NCI-H2107 treated with DMSO at 0.1 percent for 48 hours (cell line): ENCODE results near the gene ZNF280C.

ENCODE experiments used
- DNase-seq: peaks from one replicate; lab custom pipeline; 2025; ENCODE audit not compliant: unreplicated experiment; lab: John Stamatoyannopoulos, UW

ZNF280C gene

DNA sequence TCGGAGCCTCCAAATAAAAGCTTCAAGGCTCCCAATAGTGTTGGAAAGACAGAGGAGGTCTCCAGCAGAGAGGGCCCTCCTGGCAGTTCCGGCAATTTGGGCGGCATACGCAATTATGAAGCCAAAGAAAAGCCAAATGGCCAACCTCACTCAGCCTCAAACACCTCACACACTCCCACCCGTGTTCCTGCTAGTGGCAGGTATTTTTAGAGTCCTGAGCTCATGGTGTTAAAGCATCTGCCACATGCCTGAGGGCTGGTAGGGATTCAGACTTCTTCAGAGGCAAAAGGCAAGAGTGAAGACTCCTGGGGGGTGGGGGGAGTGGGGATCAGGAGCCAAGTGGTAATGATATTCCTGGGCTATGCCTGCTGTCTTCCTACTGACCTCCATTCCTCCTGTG, 89.5 kb downstream of the ZNF280C start:
- DNase-seq = no peak

DNA sequence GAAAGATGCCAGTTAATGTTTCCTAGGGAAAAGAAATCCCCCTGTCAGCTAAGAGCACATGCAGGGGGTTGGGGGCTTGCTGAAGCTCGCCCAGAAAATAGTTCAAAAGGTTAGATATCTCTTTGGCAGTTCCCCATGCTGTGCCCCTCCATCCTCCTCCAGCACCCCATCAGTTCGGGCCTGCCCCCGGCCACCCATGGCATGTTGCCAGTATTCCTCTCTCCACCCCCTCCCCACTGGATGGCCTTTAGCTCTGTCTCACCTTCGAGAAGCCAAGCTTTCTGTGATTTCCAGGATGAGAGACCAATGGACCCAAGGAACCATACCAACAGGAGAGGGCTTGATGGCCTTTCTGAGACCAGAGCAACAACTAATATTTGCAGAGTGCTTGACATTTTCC, 91.8 kb downstream of the ZNF280C start:
- no peak for DNase-seq

DNA sequence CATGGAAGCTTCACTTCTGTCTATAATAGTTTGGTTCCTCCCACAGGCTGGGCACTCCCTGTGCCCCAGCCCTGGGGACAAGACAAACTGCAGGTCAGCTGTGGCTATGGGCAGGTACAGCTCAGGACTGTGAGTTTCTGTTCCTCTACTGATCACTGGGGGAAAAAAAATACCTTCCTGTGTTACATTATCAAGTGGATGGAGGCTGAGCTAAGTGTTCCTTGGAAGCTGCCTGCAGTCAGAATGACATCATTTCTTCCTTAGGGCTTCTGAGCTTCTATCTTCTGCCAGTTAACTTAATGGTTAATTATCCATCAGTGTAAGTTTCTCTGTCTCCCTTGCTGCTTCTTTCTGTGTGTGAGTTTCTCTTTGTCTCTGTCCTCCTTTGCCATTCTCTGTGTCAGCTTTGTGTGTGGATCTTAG, 92.3 kb downstream of the ZNF280C start:
- no peak for DNase-seq

DNA sequence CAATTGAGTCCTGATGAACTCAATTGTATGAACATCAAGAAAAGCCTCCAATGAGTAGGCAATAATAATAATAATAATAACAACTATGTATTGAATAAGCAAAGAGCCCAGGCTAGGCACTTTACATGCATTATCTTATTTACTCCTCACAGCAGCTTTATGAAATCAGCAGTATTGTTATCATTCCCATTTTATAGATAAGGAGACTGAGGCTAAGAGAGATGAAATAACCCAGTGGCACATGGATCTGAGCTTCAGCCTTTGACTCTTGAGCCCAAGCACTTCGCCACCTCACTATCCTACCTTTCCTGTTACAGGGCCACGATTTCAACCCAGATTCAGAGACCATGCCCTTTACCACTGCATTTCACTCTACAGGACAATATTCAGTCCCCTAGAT, 93.8 kb downstream of the ZNF280C start:
- DNase-seq = no peak

DNA sequence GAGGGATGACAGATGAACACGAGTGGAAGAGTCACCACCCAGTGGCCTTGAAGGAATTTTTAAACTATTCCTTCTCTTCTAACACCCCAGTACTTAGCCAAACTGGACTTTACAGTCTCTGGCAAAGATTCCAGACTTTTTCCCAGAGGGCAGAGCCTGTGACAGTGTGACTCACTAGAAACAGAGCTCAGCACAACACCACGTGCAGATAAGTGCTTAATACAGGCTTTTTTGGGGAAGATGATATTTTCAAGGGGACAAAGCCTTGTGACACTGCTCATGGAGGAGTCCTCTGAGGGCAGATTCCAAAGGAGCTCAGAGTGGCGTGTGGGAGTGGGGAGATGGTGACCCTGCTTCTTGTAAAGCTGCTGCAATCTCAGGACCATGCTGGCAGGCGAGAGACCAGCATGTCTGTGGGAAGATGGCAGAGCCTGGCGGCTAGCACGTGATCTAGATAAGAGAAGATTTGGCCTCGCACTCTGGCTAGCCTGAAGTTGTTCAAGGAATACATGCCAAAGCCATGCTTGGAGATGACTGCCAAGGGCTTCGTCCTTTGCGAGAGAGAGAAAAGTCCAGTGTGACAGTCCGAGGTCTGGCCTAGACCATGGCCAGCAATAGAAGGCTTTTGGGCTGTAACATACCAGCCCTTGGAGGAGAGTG, 94.5 kb downstream of the ZNF280C start:
- DNase-seq = no peak

DNA sequence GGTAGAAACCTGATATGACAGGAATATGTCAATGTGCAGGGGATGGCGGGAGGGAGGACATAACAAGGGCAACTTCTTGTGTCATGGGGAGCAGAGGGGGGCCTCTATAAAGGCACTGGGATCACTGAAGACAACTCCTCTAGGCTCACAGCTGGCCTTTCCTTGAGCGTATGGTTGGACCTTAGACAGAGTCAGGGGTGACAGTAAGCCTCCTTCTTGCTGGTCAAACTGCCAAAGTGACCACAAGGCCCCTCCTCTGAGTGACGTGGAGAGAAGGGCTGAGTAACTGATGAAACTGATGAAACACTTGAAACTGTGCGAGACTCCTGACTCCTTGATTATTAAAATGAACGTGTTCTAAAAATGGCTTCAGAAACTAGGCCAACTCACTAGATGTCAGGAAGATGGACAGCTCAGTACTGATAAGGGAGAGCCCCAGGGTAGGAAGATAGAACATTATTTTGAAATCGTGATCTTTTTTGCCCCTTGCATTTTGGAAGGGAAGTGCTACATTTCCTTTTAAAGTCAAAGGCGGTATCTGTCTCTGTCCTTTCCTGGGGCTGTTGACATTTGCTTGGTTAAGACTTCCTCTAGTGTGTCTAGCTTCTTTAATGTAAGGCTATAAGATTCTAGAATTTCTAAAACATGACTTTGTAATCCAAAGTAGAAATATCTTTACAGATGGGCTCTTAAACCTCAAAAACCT, 95.4 kb downstream of the ZNF280C start:
- DNase-seq = no peak

DNA sequence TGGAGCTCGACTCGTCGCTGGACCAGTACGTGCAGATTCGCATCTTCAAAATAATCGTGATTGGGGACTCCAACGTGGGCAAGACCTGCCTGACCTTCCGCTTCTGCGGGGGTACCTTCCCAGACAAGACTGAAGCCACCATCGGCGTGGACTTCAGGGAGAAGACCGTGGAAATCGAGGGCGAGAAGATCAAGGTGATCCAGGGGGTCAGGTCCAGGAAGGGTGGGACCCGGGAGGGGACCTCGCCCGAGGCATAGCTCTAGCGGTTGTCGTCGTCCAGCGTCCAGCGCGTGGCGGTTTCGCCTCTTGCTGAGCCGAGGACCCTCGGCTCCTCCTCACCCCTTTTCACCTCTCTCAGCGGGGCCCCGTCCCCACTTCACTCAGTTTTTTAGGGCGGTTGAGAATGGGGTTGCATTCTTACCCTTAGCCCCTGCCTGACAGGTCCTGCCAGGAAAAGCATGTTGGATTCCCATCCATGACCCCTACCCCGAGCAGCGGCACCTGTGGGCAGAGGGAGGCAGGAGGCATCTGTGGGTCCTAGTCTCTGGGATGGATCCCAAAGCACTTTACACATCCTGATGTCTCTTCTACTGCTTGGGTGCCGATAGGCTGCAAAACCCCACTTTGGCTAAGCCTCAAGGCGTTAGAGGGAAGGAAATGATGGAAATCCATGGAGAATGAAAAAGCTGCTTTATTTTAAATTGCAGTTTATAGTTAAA, 96.4 kb downstream of the ZNF280C start:
- DNase-seq = no peak

DNA sequence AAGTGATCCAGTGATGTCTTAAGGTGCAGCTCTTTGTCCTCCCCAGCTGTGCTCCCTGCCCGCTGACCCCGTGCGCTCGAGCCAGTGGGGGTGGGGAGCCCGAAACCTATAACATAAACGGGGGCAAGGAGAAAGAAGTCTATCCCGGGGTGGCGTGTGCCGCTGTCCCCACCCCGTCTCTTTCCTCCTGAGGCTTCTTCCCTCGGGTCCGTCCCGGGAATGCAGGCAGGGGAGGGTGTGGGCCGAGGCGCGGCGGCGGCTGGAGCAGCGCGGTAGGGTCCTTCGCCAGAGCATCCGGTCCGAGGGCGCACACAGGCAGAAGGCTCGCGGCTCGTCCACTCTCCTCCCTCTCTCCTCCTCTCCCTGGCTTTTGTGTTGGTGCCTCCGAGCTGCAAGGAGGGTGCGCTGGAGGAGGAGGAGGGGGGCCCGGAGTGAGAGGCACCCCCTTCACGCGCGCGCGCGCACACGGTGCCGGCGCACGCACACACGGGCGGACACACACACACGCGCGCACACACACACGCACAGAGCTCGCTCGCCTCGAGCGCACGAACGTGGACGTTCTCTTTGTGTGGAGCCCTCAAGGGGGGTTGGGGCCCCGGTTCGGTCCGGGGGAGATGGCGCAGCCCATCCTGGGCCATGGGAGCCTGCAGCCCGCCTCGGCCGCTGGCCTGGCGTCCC, 97.1 kb downstream of the ZNF280C start, which contains the start of gene RAB33A:
TSS of gene RAB33A (plus strand) at position 517 of the 681 bp plus-strand sequence. CDS start at position 618, 101 bp downstream.
- DNase-seq = no peak

DNA sequence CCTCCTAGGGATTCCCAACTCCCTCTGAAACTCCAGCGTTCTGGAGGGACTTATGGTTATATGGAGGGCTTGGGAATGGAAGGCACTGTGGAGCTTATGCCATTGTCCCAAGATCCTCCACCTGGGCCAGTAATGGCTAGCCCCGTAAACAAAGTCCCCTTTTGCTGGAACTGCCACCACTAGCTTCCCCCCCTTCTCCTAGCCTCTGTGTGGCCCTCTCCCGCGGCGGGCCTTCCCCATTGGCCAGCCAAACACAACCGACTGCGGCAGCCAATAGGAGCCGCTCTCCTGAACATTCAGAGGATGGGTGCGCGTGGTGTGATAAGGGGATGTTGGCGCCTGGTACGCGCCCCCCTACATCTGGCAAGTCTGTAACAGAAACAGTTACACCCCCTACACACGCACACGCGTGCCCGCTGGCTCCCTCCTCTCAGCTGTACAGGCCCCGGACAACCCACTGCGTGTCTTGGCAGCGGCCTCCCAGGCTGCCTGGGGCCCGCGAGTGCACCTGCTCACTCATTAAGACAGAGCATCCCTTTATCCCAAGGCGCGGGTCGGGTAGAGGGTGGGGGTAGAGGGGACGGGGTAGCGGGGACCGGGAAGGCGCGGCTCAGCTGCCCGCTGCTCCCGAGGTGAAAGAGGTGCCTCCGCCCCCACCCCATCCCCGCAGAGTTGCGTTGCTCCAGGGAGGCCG, 97.8 kb downstream of the ZNF280C start:
- peak; percentile 79 for DNase-seq

DNA sequence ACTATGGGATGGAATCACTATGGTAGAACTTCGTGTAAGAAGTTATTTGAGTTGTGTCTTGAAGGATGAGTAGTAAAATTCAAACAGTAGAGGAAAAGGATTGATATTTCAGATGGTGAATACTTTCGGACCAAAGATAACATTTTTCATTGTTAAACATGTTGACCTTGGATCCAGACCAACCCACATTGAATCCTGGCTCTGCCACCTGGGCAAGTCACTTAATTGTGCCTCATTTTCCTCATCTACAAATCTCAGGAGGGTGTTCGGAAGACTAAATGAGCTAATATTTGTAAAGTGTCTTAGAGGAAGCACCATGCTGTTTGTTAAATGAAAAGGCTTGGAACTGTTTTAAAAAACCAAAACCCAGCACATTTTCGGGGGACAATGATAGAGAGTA, 101.7 kb downstream of the ZNF280C start:
- DNase-seq = no peak

DNA sequence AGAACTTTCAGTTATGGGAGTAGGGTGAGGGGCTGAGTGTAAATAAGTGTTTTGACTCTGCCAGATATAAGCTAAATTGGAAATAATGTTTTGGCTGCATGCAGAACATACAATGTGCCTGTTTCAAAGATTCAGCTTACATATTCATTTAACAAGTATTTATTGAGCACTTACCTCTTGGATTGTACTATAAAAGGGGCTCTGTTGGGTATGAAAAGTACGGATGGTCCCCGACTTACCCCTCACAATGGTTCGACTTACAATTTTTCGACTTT, 102.3 kb downstream of the ZNF280C start:
- DNase-seq = no peak

DNA sequence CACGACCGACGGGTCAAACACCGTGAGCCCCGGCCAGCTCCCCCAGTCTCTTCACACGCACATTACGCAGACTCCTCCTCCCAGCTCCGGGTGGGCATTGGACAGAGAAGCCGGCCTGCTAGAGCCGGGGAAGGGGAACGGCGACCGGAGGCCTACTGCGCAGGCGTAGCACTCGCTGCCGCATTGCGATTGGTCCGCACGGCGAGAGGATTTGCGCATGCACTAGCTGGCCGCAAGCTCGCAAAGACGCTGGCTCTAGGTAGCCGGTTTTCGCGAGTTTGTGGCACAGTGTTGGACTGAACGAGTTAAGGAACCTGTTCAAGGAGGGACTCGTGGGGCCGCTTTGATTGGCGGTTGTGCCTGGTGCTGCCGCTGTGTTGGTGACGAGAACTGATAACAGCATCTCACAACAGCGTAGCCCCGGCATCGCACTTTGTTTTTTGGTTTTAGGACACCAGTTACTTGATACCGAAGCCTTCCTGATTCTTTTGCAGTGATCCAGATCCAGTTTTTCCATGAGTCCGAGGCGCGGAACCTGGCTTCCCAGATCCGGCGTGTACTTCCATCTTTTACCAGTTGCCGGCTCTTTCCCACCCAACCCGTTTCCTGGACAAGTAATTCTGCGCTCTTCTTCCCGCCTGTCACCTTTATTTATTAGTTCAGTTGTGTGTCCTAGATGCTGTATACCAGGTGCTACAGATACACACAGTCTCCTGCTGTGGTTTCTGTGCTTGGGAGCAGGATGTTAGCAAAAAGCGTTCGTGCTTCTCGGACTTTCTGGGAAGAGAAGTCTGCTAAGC, 102.8 kb downstream of the ZNF280C start, which contains the start of gene AIFM1:
TSS of gene AIFM1 (minus strand) at position 139 of the 800 bp plus-strand sequence. CDS start 185 bp downstream, outside the sequence.
- DNase-seq = peak; percentile 98

DNA sequence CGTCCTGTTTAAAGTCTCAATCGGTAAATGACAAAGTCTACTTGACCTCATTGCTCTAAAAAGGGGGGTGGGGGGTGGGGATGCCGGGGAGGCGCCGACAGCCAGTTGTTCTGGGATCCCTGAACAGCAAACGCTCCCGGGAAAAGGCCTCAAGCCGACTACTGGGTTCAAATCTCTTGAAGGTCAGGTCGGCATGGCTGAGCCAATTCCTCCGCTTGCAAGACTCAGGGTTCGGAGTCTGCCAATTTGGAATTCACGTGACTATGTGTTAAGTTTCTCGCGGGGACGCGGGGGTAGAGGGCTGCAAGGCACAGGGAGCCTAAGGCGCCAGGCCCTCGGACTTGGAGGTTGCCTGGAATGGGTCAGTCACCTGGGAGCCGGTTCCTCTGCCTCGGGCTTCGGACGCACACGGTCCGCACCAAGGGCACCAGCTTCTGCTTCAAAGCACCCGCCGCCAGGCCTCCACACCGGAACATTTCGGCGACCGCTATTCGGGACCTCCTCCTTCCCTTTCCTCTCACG, 103.5 kb downstream of the ZNF280C start:
- DNase-seq = no peak

DNA sequence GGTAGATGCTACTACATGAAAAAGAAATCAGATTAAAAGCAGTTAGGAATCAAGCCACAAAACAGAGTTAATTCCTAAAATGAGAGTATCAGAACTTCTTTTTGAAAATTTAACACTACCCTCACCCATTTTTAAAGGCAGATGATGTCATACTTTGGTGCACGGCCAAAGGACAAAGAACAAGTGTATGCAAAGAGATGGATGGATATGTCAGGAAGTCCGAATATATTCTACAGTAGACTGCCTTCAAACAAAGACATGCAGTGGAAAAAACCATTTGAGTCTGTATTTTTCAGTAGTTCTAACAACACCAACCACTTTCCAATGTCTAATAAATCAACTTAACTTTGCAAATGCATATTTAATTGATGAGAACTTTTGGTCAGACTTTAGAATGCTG, 105.3 kb downstream of the ZNF280C start:
- DNase-seq = no peak

DNA sequence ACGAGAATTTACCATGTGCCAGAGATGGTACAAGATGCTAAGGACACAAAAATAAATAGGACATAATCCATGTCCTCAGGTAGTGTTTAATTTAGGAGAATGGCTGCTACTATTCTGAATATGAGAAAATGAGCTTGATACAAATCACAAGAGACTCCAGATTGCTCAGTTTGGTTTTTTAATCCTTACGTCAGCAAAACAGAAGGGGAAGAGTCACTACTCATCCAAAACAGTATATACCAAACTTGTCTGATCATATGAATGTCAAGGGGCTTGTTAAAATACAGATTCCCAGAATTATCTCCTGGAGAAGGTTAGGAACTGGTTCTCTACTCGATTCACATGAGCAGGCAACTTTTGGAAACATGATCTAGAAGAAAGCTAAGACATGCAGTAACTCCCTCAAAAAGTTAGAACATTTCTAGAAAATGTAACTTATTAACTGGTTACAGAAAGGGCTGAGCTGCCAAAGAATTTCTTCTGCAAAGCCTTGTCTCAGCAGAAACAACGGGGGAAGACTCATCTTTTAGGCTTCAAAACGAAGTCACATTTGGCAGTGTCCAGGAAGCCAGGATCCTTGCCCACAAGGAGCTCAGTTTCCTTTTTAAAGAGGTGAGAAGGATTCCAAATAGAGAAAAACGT, 106.5 kb downstream of the ZNF280C start:
- DNase-seq = no peak

DNA sequence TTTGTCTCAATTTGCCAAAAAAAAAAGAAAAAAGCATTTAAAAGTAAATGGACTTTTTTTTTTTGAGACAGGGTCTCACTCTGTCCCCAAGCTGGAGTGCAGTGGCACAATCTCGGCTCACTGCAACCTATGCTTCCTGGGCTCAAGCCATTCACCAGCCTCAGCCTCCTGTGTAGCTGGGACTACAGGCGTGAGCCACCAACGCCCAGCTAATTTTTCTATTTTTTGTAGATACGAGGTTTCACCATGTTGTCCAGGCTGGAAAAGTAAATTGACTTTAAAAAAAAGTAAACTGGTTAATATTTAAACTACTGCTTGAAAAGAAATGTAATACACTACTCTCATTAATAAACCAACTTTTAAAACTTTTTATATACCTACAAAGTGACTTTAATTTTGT, 108.9 kb downstream of the ZNF280C start:
- no peak for DNase-seq

DNA sequence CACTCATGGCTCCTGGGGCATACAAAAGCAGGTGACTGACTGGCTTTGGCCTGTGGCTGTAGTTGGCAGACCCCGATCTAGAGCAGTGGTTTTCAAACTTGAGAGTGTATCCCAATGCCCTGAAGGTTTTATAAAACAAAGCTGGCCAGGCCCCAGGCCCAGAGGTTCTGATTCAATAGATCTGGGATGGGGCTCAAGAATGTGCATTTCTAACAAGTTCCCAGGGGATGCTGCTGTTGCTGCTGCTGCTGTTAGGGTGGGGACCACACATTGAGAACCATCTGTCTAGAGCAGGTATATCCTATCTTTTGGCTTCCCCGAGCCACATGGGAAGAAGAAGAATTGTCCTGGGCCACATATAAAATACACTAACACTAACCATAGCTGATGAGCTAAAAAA, 110.4 kb downstream of the ZNF280C start:
- DNase-seq = no peak

DNA sequence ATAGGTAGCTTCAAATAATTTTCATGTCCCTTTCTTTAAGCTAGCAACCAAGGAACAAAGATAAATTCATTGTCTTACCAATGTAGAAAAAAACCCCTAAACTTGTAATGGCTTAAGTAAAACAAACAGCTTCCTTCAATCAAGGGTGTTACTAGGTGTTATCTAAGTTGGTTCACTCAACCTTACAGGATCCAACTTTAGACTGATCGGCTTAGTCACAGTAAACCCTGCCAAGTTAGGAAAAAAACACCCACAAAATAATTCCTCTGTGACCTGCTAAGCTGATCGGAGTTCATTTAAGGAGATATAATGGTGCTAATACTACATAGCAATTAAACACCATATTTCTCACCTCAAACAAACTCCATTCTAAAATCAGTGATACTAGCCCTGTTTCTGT, 113.1 kb downstream of the ZNF280C start:
- no peak for DNase-seq
